Colonic mucosa (tissue), 4 donors: Measurements from ENCODE around the gene MYLK2. TPM values are rescaled to one million over a fixed set of nuclear protein-coding genes. Genes with fewer than 3 reads are reported as not detected.

Experiments used
- DNase-seq: peaks from one replicate; pipeline ENCODE4 v3.0.0-alpha.2; 2020
- H3K27ac ChIP-seq: fragments of 200-600 bp; one replicate; pipeline ENCODE4 v1.8.0; 2021
- H3K27me3 ChIP-seq: fragments of 200-600 bp; one replicate; pipeline ENCODE4 v1.8.0; 2021
- H3K36me3 ChIP-seq: fragments of 200-600 bp; one replicate; pipeline ENCODE4 v1.8.0; 2021
- H3K4me1 ChIP-seq: fragments of 200-600 bp; one replicate; pipeline ENCODE4 v1.8.0; 2021; ENCODE audit warnings: mild to moderate bottlenecking
- H3K4me3 ChIP-seq: fragments of 200-600 bp; one replicate; pipeline ENCODE4 v1.8.0; 2021
- H3K9ac ChIP-seq, 2 donors: one replicate each; pipeline ENCODE4 v1.7.0; 2013; ENCODE audit warnings: control low read depth in 2 of 2, low read depth in 2 of 2, low read length in 2 of 2
- H3K9me3 ChIP-seq: fragments of 200-600 bp; one replicate; pipeline ENCODE4 v1.8.0; 2021
- intact Hi-C: fragments of 100-400 bp; cut with DNase I; formaldehyde crosslinking; loops from one replicate; pipeline ENCODE4 v1.14.1; 2022
- total RNA-seq, 2 donors: library from RNA; stranded (reverse); fragmentation: NEBNext Ultra II Directional in 1 of 2; extraction: Animal tissue kit (Norgen Biotek cat#: 25700) in 1 of 2; gene quantifications; one replicate each; pipeline ENCODE4 v1.2.1, GENCODE V29; 2021
- TF ChIP-seq, protein P1 (sequence below): fragments of 200-600 bp; IDR thresholded peaks from one replicate; pipeline ENCODE4 v1.8.0; 2022; ENCODE audit warnings: antibody characterized with exemption, mild to moderate bottlenecking
- donor health status: healthy.
- donor health status: DM: no; HTN: no; CAD: no.
- donor health status: DM: no; HTN: no; CAD: no.

MYLK2 gene
- total RNA-seq, 2 donors from 2014 or later, result 0.11 to 0.20 TPM

DNA sequence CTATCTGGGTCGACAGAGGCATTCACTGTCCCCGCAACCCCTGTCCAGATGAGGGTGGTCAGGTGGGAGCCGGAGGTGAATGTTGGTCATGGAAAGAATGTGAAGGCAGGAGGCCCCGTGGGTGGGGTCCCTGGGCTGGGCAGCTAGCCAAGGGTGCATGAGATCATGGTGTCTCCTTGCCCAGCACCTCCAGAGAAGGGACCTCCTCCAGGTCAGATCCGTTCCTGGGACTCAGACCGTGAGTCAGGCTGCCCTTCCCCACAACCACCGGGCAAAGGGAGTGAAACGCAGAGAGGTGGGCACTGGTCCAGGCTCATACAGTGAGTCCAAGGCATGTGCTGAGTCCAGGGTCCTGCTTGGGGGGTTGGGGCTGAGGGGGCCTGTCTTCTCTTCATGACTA is 22.8 kb downstream of the MYLK2 start:
- no peak for DNase-seq
- H3K4me3 ChIP-seq, result no peak overlapping the region
- no peaks in the 10 kb centered on the region for H3K27me3 ChIP-seq
- no peaks in the 10 kb centered on the region for H3K4me1 ChIP-seq
- no peaks in the 10 kb centered on the region for H3K36me3 ChIP-seq
- intact Hi-C loops, result no loop called here
- H3K9me3 ChIP-seq, result no peaks in the 10 kb centered on the region
- no peak overlapping the region for H3K27ac ChIP-seq
- H3K9ac ChIP-seq, result no peak overlapping the region
- TF ChIP-seq, protein P1, sequence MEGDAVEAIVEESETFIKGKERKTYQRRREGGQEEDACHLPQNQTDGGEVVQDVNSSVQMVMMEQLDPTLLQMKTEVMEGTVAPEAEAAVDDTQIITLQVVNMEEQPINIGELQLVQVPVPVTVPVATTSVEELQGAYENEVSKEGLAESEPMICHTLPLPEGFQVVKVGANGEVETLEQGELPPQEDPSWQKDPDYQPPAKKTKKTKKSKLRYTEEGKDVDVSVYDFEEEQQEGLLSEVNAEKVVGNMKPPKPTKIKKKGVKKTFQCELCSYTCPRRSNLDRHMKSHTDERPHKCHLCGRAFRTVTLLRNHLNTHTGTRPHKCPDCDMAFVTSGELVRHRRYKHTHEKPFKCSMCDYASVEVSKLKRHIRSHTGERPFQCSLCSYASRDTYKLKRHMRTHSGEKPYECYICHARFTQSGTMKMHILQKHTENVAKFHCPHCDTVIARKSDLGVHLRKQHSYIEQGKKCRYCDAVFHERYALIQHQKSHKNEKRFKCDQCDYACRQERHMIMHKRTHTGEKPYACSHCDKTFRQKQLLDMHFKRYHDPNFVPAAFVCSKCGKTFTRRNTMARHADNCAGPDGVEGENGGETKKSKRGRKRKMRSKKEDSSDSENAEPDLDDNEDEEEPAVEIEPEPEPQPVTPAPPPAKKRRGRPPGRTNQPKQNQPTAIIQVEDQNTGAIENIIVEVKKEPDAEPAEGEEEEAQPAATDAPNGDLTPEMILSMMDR, result no peak

DNA sequence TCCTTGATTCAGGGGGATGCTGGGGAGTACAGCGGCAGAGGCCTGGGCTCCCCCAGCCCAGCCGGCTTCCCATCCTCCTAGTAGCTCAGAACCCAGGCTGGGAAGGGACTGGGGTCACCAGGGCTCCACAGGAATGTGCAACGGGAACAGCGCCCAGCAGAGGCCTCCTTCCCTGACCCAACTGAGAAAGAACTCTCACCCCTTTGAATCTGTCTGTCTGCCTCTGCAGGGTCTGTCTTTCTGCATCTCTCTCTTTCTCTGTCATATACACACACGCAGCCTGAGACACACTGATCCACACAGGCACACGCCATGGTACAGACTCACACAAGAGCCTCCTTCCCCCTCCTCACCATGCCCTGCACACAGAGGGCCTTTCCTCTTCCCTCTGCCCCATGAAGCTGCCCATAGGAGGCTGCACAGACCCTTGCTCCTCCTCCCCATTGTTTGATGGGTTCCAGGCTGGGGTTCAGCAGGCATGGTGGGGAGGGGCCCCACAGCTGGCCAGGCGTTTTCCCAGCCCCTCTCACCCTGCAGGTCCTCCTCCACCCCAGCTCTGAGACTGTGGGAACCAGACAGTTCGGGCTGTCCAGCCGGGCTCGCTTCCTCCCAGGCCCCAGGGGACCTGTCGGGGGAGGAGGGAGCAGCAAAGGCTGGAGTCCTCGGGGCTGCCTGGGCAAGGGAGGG is 23.5 kb downstream of the MYLK2 start:
- H3K27me3 ChIP-seq, result no peaks in the 10 kb centered on the region
- intact Hi-C loops, result no loop called here

DNA sequence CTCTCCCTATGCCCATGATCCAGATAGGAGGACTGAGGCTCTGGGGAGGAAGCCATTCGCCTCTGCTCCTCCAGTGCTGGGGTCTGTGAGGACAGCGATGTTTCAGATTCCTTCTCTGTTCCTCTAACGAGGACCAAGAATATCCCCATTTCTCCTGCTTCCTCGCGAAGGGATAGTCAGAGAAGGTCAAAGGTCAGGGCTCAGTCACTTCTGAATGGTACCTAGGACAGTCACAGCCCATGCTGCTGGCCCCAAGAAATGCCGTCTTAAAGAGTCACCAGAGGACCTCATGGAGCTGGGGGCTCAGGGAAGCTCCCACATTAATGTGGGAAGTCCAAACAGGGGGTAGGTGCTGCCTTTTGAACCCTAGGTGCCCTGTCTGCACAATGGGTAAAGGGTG is 24.1 kb downstream of the MYLK2 start:
- intact Hi-C loops, result no loop called here
- H3K9ac ChIP-seq, result no peak overlapping the region
- TF ChIP-seq, protein P1, result no peak
- H3K4me3 ChIP-seq, result no peak overlapping the region
- H3K4me1 ChIP-seq, result no peaks in the 10 kb centered on the region
- no peak for DNase-seq
- H3K27ac ChIP-seq, result no peak overlapping the region
- no peaks in the 10 kb centered on the region for H3K36me3 ChIP-seq
- no peaks in the 10 kb centered on the region for H3K9me3 ChIP-seq
- no peaks in the 10 kb centered on the region for H3K27me3 ChIP-seq

More for the DNA sequence above, 23.5 kb downstream of the MYLK2 start:
- TF ChIP-seq, protein P1, result no peak
- Histone ChIP-seq H3K4me1 (no peaks in the 10 kb centered on the region), H3K9me3 (no peaks in the 10 kb centered on the region), H3K4me3 (no peak overlapping the region), H3K36me3 (no peaks in the 10 kb centered on the region), H3K9ac (no peak overlapping the region), H3K27ac (no peak overlapping the region)
- no peak for DNase-seq

DNA sequence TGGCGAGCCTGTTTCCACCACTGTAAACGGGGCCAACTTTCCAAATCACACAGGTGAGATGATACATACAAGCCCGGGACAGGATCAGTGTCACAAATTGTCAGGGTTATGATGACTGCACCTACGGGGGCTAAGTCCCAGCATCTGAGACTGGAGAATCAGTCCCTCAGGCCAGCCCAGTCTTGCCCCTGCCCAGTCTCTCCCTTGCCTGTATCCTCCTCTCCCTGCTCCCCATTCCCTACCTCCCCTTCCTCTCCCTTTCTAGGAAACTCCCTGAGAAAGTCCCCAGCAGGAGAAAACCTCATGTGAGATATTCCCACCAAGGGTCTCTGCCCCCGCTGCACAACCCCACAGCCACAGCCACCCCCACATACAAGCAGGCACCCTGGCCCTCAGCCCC is 24.7 kb downstream of the MYLK2 start:
- no peaks in the 10 kb centered on the region for H3K27me3 ChIP-seq
- no peaks in the 10 kb centered on the region for H3K9me3 ChIP-seq
- TF ChIP-seq, protein P1, result no peak
- no peak overlapping the region for H3K4me3 ChIP-seq
- intact Hi-C loops, result no loop called here
- H3K9ac ChIP-seq, result no peak overlapping the region
- DNase-seq, result no peak
- no peaks in the 10 kb centered on the region for H3K36me3 ChIP-seq
- H3K4me1 ChIP-seq, result no peaks in the 10 kb centered on the region
- no peak overlapping the region for H3K27ac ChIP-seq

DNA sequence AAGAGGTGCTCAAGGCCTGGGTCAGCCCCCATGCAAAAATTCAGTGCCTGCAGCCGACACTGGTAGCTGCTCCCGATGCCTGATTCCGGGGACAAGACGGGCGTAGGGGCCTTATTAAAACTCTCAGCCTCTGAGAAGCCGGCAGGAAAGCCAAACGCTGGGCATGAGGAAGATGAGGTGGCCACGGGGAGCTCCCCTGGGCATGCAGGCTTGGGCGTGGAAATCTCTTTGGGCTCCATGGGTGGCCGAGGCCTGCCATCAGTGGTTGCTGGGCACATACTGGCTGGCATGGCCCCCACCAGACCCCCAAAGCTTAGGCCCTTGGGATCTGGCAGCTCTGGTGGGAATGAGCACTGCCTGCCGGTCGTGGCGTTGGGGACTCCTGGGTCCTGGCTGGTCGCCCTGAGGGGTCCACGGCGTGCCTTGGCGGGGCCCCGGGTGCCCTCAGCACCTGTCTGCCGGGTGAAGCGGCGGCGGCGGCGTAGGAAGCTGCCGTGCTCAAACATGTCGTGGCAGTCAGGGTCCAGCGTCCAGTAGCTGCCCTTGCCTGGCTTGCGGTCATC is 25.7 kb downstream of the MYLK2 start:
- Histone ChIP-seq H3K9ac (no peak overlapping the region), H3K36me3 (no peaks in the 10 kb centered on the region), H3K27me3 (no peaks in the 10 kb centered on the region), H3K9me3 (no peaks in the 10 kb centered on the region), H3K27ac (no peak overlapping the region), H3K4me3 (no peak overlapping the region), H3K4me1 (no peaks in the 10 kb centered on the region)
- TF ChIP-seq, protein P1, result no peak
- intact Hi-C loops, result no loop called here
- no peak for DNase-seq
